ENCODE results near the gene PSMB3.

PSMB3 gene

GRCh38 chr17:38750312-38751121 is 2.0 kb upstream of the PSMB3 start:
- H3K27ac ChIP-seq (ENCODE audit: low read length), result peak overlapping the region; percentile 34; the same call in 1 of the 2 replicates
- TF ChIP-seq EZH2phosphoT487 (IDR thresholded peaks at IDR 0.05; ENCODE audit: low read length) (no peak), EZH2 (optimal IDR thresholded peaks at IDR 0.05; ENCODE audit: low read depth, low read length) (no peak), CTCF (IDR thresholded peaks at IDR 0.05; ENCODE audit: low read length) (no peak)
- peaks cover 27% of the 10 kb centered on the region for H3K79me2 ChIP-seq (ENCODE audit: low read length)

GRCh38 chr17:38751144-38751807 is 1.3 kb upstream of the PSMB3 start:
- Histone ChIP-seq H3F3A (ENCODE audit: insufficient read depth, low read length) (peaks cover 25% of the 10 kb centered on the region), H3K4me3 (ENCODE audit: low read length) (peak overlapping the region; percentile 93), H3K4me2 (ENCODE audit: low read depth, low read length) (peak overlapping the region; percentile 99), H3K79me2 (ENCODE audit: low read length) (peaks cover 34% of the 10 kb centered on the region), H3K9me2 (replicated peaks; ENCODE audit: insufficient read depth, low read length) (no peaks in the 10 kb centered on the region), H3K27me3 (replicated peaks; ENCODE audit: insufficient read depth, low read length) (peaks cover 20% of the 10 kb centered on the region), H3K27ac (ENCODE audit: low read length) (peak overlapping the region; percentile 96; the same call in 1 of the 2 replicates), H3K4me1 (ENCODE audit: low read length) (peaks cover 22% of the 10 kb centered on the region), H4K20me1 (ENCODE audit: insufficient read depth, low read length) (no peaks in the 10 kb centered on the region), H2AFZ (ENCODE audit: low read length) (peak overlapping the region; percentile 94), H3K9me3 (replicated peaks; ENCODE audit: insufficient read depth, low read length) (no peaks in the 10 kb centered on the region), H3K36me3 (replicated peaks; ENCODE audit: insufficient read depth, low read length) (no peaks in the 10 kb centered on the region; the same call in 1 of the 2 replicates), H3K9ac (ENCODE audit: low read length) (peak overlapping the region; percentile 93; the same call in 1 of the 2 replicates)
- DNase-seq, result peak; percentile 26
- TF ChIP-seq EZH2 (optimal IDR thresholded peaks at IDR 0.05; ENCODE audit: low read depth, low read length) (no peak), CTCF (IDR thresholded peaks at IDR 0.05; ENCODE audit: low read length) (no peak), EZH2phosphoT487 (IDR thresholded peaks at IDR 0.05; ENCODE audit: low read length) (no peak)

More at GRCh38 chr17:38750312-38751121, 2.0 kb upstream of the PSMB3 start:
- Histone ChIP-seq H3K9me2 (replicated peaks; ENCODE audit: insufficient read depth, low read length) (no peaks in the 10 kb centered on the region), H3K9ac (ENCODE audit: low read length) (peak overlapping the region; percentile 93; the same call in 1 of the 2 replicates), H3K9me3 (replicated peaks; ENCODE audit: insufficient read depth, low read length) (no peaks in the 10 kb centered on the region), H3K4me2 (ENCODE audit: low read depth, low read length) (peak overlapping the region; percentile 99), H4K20me1 (ENCODE audit: insufficient read depth, low read length) (no peaks in the 10 kb centered on the region), H2AFZ (ENCODE audit: low read length) (peak overlapping the region; percentile 94), H3K4me3 (ENCODE audit: low read length) (peak overlapping the region; percentile 93), H3K36me3 (replicated peaks; ENCODE audit: insufficient read depth, low read length) (no peaks in the 10 kb centered on the region), H3K4me1 (ENCODE audit: low read length) (peaks cover 22% of the 10 kb centered on the region), H3K27me3 (replicated peaks; ENCODE audit: insufficient read depth, low read length) (peaks cover 22% of the 10 kb centered on the region), H3F3A (ENCODE audit: insufficient read depth, low read length) (peaks cover 25% of the 10 kb centered on the region)
- DNase-seq, result peak; percentile 24

- H3K4me1 ChIP-seq (ENCODE audit: low read length), result peaks cover 17% of the 10 kb centered on the region
- H3K4me2 ChIP-seq (ENCODE audit: low read depth, low read length), result peak overlapping the region; percentile 99
- H3K27ac ChIP-seq (ENCODE audit: low read length), result peak overlapping the region; percentile 96
- peak; percentile 84 for DNase-seq
- peak overlapping the region; percentile 93 for H3K9ac ChIP-seq (ENCODE audit: low read length)
- peaks cover 15% of the 10 kb centered on the region for H3K27me3 ChIP-seq (replicated peaks; ENCODE audit: insufficient read depth, low read length)
- H3K9me2 ChIP-seq (replicated peaks; ENCODE audit: insufficient read depth, low read length), result no peaks in the 10 kb centered on the region
- peaks cover 21% of the 10 kb centered on the region for H3F3A ChIP-seq (ENCODE audit: insufficient read depth, low read length)
- no peaks in the 10 kb centered on the region for H4K20me1 ChIP-seq (ENCODE audit: insufficient read depth, low read length)
- H3K36me3 ChIP-seq (replicated peaks; ENCODE audit: insufficient read depth, low read length), result no peaks in the 10 kb centered on the region; the same call in 1 of the 2 replicates
- TF ChIP-seq EZH2 (optimal IDR thresholded peaks at IDR 0.05; ENCODE audit: low read depth, low read length), result no peak
- TF ChIP-seq CTCF (IDR thresholded peaks at IDR 0.05; ENCODE audit: low read length), result no peak
- peaks cover 38% of the 10 kb centered on the region for H3K79me2 ChIP-seq (ENCODE audit: low read length)
- H2AFZ ChIP-seq (ENCODE audit: low read length), result peak overlapping the region; percentile 88
- peak overlapping the region; percentile 93 for H3K4me3 ChIP-seq (ENCODE audit: low read length)
- no peaks in the 10 kb centered on the region for H3K9me3 ChIP-seq (replicated peaks; ENCODE audit: insufficient read depth, low read length)
Observed at GRCh38 chr17:38751808-38752307, 683 bp upstream of the PSMB3 start.
